HG02885 (cell line): ENCODE results near the gene HPRT1.
"Not testable (repeated sequence)": the region's sequence is repeated elsewhere in the genome, so short reads cannot be mapped to it uniquely, and the experiment has no call there.

ENCODE experiments used
- ATAC-seq: cut with Tn5 transposase; IDR thresholded peaks from one replicate; pipeline ENCODE4 v1.9.1; 2021; ENCODE audit warnings: mild to moderate bottlenecking; ENCODE audit not compliant: unreplicated experiment, poor library complexity

The HPRT1 gene

GRCh38 chrX:134460005-134460861 is at the start of gene HPRT1:
HPRT1 (plus strand) TSS chrX:134460165; CDS start chrX:134460312, 147 bp downstream.
- peak; percentile 94 for ATAC-seq

- no peak for ATAC-seq
Observed at GRCh38 chrX:134416087-134416486, 43.9 kb upstream of the HPRT1 start.

GRCh38 chrX:134418317-134419113 is 41.5 kb upstream of the HPRT1 start:
- ATAC-seq = no peak

- ATAC-seq = no peak
Observed at GRCh38 chrX:134419784-134420183, 40.2 kb upstream of the HPRT1 start.

GRCh38 chrX:134423606-134424005 is 36.4 kb upstream of the HPRT1 start:
- ATAC-seq = no peak

- ATAC-seq = no peak
Observed at GRCh38 chrX:134426281-134426680, 33.7 kb upstream of the HPRT1 start.

GRCh38 chrX:134431894-134432293 is 28.1 kb upstream of the HPRT1 start:
- ATAC-seq = no peak

- ATAC-seq = no peak
Observed at GRCh38 chrX:134435894-134436293, 24.1 kb upstream of the HPRT1 start.

- no peak for ATAC-seq
Observed at GRCh38 chrX:134443020-134443419, 16.9 kb upstream of the HPRT1 start.

GRCh38 chrX:134443461-134443860 is 16.5 kb upstream of the HPRT1 start:
- ATAC-seq = no peak

GRCh38 chrX:134444681-134445080 is 15.3 kb upstream of the HPRT1 start:
- no peak for ATAC-seq

GRCh38 chrX:134452596-134452995 is 7.4 kb upstream of the HPRT1 start:
- no peak for ATAC-seq

- no peak for ATAC-seq
Observed at GRCh38 chrX:134453631-134454030, 6.3 kb upstream of the HPRT1 start.

- no peak for ATAC-seq
Observed at GRCh38 chrX:134454506-134454905, 5.5 kb upstream of the HPRT1 start.

GRCh38 chrX:134457708-134458107 is 2.3 kb upstream of the HPRT1 start:
- ATAC-seq = no peak

GRCh38 chrX:134459683-134460004 is 321 bp upstream of the HPRT1 start:
- ATAC-seq = peak; percentile 12

- no peak for ATAC-seq
Observed at GRCh38 chrX:134460862-134461220, 876 bp downstream of the HPRT1 start.

GRCh38 chrX:134461437-134461836 is 1.5 kb downstream of the HPRT1 start:
- ATAC-seq = peak; percentile 34

GRCh38 chrX:134462927-134463326 is 3.0 kb downstream of the HPRT1 start:
- ATAC-seq = no peak

GRCh38 chrX:134464453-134464852 is 4.5 kb downstream of the HPRT1 start:
- ATAC-seq = not testable (repeated sequence)

- no peak for ATAC-seq
Observed at GRCh38 chrX:134469486-134469885, 9.5 kb downstream of the HPRT1 start.

- ATAC-seq = no peak
Observed at GRCh38 chrX:134470013-134470412, 10.0 kb downstream of the HPRT1 start.
